ENCODE results near the gene NHS. TPM values are rescaled to one million over a fixed set of nuclear protein-coding genes. Genes with fewer than 3 reads are reported as not detected.
A peak's percentile ranks its signal among the peaks of the same experiment; 100 is the strongest.

NHS gene
- total RNA-seq, 1 donor from 2014 or later: 1.0 TPM

DNA sequence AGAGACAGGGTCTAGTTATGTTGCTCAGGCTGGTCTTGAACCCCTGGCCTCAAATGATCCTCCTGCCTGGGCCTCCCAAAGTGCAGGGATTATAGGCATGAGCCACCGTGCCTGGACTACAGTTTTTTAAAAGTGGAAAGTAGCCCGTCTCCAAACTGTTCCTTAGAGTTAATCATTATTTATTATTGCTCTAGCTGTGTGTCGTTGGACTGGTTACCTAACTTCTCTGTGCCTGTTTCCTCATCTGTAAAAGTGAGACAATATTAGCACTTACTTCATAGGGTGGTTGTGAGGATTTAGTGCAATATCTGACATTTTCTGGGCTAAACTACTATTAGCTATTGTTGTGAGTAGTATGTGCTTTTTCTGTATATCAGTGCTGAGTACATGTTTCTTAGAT, 210.0 kb downstream of the NHS start:
- Histone ChIP-seq H3K27ac (ENCODE audit: low read depth, low read length) (no peak overlapping the region), H3K9ac (ENCODE audit: low read depth in 1 of 3, low read length in 3 of 3) (no peak overlapping the region), H3K4me1 (ENCODE audit: control insufficient read depth in 3 of 3, insufficient read depth in 3 of 3, low read length in 3 of 3) (peaks cover 6 to 10% (median 7%) of the 10 kb centered on the region in 3 donors), H3K27me3 (ENCODE audit: control insufficient read depth in 3 of 3, insufficient read depth in 3 of 3, low read length in 3 of 3) (no peaks in the 10 kb centered on the region), H3K36me3 (ENCODE audit: control insufficient read depth in 3 of 3, insufficient read depth in 3 of 3, low read length in 3 of 3) (no peaks in the 10 kb centered on the region), H3K4me3 (ENCODE audit: low read length in 3 of 3) (no peak overlapping the region), H3K9me3 (ENCODE audit: control insufficient read depth in 3 of 3, low read length in 3 of 3) (no peaks in the 10 kb centered on the region)

DNA sequence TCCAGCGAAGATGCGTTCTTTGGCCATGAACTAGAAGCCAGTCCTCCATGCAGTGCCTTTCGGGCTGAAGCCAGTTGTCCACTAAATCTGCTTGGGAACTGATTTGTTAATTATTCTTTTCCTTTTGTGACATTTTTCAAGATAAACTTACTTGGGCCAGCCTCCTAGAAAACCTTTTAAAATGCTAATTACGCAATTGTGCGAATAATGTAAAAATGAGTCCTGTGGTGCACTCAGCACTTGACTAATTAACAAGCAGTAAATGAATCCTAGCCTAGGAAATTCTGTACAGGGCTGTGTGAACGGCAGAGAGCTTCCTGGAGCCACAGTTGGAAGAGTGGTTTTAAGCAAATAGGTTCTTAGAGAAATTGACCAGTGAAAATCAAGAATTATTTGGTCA, 212.4 kb downstream of the NHS start:
- no peak overlapping the region for H3K9ac ChIP-seq (ENCODE audit: low read depth in 1 of 3, low read length in 3 of 3)
- no peaks in the 10 kb centered on the region for H3K36me3 ChIP-seq (ENCODE audit: control insufficient read depth in 3 of 3, insufficient read depth in 3 of 3, low read length in 3 of 3)
- H3K27me3 ChIP-seq (ENCODE audit: control insufficient read depth in 3 of 3, insufficient read depth in 3 of 3, low read length in 3 of 3): no peaks in the 10 kb centered on the region
- H3K4me3 ChIP-seq (ENCODE audit: low read length in 3 of 3): no peak overlapping the region
- H3K9me3 ChIP-seq (ENCODE audit: control insufficient read depth in 3 of 3, low read length in 3 of 3): no peaks in the 10 kb centered on the region
- peaks cover 2 to 4% (median 4%) of the 10 kb centered on the region in 3 donors for H3K4me1 ChIP-seq (ENCODE audit: control insufficient read depth in 3 of 3, insufficient read depth in 3 of 3, low read length in 3 of 3)
- no peak overlapping the region for H3K27ac ChIP-seq (ENCODE audit: low read depth, low read length)

DNA sequence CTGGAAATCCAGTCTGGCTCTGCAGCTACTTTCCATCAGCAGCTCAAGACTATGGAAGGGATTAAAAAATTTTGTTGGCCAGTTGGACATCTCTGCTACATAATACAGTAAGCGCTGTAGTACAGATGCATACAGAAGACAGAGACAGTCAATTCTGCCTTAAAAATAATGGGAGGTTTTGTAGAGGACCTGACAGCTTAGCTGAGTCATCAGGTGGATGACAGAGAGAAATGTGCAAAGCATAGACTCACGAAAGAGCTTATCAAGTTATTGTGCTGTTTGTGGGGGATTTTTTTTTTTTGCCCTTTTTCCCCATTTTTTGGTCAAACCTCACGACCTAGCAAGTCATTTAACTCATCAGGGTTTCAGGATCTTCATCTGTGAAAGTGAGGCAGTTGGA, 213.3 kb downstream of the NHS start:
- no peaks in the 10 kb centered on the region for H3K9me3 ChIP-seq (ENCODE audit: control insufficient read depth in 3 of 3, low read length in 3 of 3)
- H3K27ac ChIP-seq (ENCODE audit: low read depth, low read length): no peak overlapping the region
- no peak overlapping the region for H3K9ac ChIP-seq (ENCODE audit: low read depth in 1 of 3, low read length in 3 of 3)
- H3K4me3 ChIP-seq (ENCODE audit: low read length in 3 of 3): no peak overlapping the region
- no peaks in the 10 kb centered on the region for H3K36me3 ChIP-seq (ENCODE audit: control insufficient read depth in 3 of 3, insufficient read depth in 3 of 3, low read length in 3 of 3)
- no peaks in the 10 kb centered on the region for H3K27me3 ChIP-seq (ENCODE audit: control insufficient read depth in 3 of 3, insufficient read depth in 3 of 3, low read length in 3 of 3)
- peaks cover 4 to 5% (median 4%) of the 10 kb centered on the region in 3 donors for H3K4me1 ChIP-seq (ENCODE audit: control insufficient read depth in 3 of 3, insufficient read depth in 3 of 3, low read length in 3 of 3)

DNA sequence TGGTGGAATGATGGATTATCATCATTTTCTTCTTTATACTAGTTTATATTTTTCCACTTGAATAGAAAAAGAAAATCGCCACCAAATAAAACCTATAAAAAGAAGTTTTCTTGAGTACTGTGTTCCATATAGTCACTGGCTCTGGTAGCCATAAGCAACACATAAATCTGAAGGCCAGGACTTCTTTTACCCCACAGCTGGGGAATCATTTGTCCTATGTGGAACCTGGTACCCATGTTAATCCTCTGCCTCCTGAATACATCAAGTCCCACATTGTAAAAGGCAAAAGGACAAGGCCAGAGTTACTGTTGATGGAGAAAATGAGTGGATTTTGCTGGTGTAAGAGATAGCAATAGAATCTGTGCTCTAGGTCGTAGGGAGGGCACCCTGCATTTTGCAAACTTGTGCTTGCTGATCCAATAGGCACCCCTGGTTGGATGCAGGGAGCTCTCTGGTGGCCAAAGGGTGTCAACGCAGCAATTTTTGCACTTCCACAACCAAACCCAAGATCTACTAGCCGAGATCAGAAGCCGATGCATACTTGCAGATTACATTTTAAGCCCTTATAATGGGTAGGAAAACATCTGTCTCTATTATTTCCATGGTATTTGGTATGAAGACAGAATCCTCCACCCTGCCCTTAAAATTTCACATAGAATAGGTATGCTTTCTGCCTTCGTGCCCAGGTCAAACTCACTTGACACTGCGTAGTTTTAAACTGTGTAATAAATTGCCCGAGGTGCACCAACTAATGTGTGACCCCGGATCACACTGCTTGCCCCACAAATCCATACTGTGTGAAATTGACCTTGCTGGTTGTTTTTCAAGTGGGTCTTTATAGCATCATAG, 216.1 kb downstream of the NHS start:
- peaks cover 4 to 5% (median 4%) of the 10 kb centered on the region in 3 donors for H3K4me1 ChIP-seq (ENCODE audit: control insufficient read depth in 3 of 3, insufficient read depth in 3 of 3, low read length in 3 of 3)
- peak overlapping the region in 2 of 3 donors; percentile 14 to 18 for H3K4me3 ChIP-seq (ENCODE audit: low read length in 3 of 3)
- no peaks in the 10 kb centered on the region for H3K36me3 ChIP-seq (ENCODE audit: control insufficient read depth in 3 of 3, insufficient read depth in 3 of 3, low read length in 3 of 3)
- H3K9me3 ChIP-seq (ENCODE audit: control insufficient read depth in 3 of 3, low read length in 3 of 3): no peaks in the 10 kb centered on the region
- H3K27ac ChIP-seq (ENCODE audit: low read depth, low read length): no peak overlapping the region
- H3K27me3 ChIP-seq (ENCODE audit: control insufficient read depth in 3 of 3, insufficient read depth in 3 of 3, low read length in 3 of 3): no peaks in the 10 kb centered on the region
- H3K9ac ChIP-seq (ENCODE audit: low read depth in 1 of 3, low read length in 3 of 3): peak overlapping the region in 1 of 3 donors; percentile 25

DNA sequence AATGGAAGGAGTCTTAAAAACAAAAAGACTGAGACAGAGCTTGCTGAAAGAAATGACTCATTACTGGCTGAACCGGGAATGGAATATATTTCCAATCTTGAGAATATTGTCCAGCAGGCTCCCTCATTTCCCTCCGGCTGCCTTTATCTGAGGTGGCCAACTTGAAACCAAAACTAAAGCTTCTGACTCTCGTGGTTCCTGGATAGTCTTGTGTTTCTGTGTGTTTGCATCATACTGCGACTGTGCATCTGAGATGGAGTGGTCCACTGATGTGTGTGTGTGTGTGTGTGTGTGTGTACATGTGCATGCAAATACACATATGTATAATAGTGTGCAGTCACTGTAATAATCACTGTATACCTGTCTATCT, 216.7 kb downstream of the NHS start:
- H3K36me3 ChIP-seq (ENCODE audit: control insufficient read depth in 3 of 3, insufficient read depth in 3 of 3, low read length in 3 of 3): no peaks in the 10 kb centered on the region
- no peak overlapping the region for H3K27ac ChIP-seq (ENCODE audit: low read depth, low read length)
- no peaks in the 10 kb centered on the region for H3K27me3 ChIP-seq (ENCODE audit: control insufficient read depth in 3 of 3, insufficient read depth in 3 of 3, low read length in 3 of 3)
- H3K4me1 ChIP-seq (ENCODE audit: control insufficient read depth in 3 of 3, insufficient read depth in 3 of 3, low read length in 3 of 3): peaks cover 4 to 8% (median 5%) of the 10 kb centered on the region in 3 donors
- peak overlapping the region in 2 of 3 donors; percentile 18 to 41 for H3K4me3 ChIP-seq (ENCODE audit: low read length in 3 of 3)
- H3K9ac ChIP-seq (ENCODE audit: low read depth in 1 of 3, low read length in 3 of 3): no peak overlapping the region
- H3K9me3 ChIP-seq (ENCODE audit: control insufficient read depth in 3 of 3, low read length in 3 of 3): no peaks in the 10 kb centered on the region

DNA sequence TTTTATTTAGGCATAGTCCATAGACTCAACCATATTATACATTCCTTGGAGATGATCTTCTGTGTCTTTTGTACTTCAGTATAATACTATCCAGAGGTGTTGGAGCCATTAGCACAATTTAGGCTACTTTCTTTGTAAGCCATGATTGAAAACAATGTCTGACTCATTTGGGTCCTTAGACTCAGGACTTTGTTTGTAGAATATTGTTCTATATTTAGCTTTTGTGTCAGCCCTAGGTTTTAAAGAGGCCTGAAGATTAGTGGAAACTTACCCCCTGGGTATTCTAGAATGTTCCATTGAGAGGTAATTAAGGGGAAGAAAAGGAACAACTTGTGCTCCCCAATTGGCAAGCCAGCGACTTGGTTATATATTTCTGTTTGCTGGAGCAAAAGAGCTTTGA, 217.1 kb downstream of the NHS start:
- Histone ChIP-seq H3K4me3 (ENCODE audit: low read length in 3 of 3) (peak overlapping the region in 1 of 3 donors; percentile 41), H3K27me3 (ENCODE audit: control insufficient read depth in 3 of 3, insufficient read depth in 3 of 3, low read length in 3 of 3) (no peaks in the 10 kb centered on the region), H3K36me3 (ENCODE audit: control insufficient read depth in 3 of 3, insufficient read depth in 3 of 3, low read length in 3 of 3) (no peaks in the 10 kb centered on the region), H3K4me1 (ENCODE audit: control insufficient read depth in 3 of 3, insufficient read depth in 3 of 3, low read length in 3 of 3) (peaks cover 4 to 8% (median 5%) of the 10 kb centered on the region in 3 donors), H3K9ac (ENCODE audit: low read depth in 1 of 3, low read length in 3 of 3) (no peak overlapping the region), H3K9me3 (ENCODE audit: control insufficient read depth in 3 of 3, low read length in 3 of 3) (no peaks in the 10 kb centered on the region), H3K27ac (ENCODE audit: low read depth, low read length) (no peak overlapping the region)

DNA sequence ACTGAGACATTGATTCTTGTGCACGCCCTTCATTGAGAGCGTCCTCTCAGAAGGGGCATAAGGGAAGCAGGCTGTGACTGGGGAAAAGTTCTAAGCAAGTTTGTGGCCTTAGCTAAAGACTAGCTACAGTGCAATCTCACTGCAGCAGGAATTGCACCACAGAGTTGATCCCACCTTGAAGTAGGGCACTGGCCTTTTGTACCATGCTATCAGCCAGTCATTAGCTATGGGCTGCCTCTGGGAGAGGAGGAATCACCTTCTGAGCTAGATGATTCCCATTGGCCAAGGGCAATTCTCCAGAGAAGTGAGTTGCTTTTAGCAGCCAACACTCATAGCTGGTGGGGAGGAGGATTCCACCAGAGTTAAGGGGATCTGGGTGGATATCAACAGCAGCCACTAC, 219.7 kb downstream of the NHS start:
- no peaks in the 10 kb centered on the region for H3K36me3 ChIP-seq (ENCODE audit: control insufficient read depth in 3 of 3, insufficient read depth in 3 of 3, low read length in 3 of 3)

DNA sequence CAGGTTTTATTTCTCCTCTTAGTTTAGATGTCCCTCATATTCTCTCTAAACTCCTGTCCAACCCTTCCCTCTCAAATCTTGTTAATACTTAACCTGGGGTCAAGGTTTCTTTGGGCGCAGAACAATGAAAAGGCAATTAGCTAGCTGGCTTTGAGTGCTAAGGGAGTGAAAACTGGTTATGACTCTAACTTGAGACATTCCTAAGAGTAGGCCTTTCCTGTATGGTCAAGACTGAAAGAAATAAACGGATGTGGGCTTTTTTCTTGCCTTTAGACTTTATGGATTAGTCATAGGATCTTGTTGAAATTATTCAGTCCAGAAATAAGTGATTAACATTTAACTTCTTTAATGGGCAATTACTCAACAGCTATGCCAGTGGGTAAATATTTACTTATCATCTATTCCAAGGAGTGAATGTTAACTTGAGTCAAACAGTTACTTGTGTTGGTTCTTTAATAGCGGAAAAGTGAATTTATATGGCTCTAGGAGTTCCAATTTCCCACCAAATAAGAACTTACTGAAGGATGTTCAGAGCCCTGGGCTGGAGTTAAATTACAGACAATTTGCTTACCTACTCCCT, 220.5 kb downstream of the NHS start:
- no peaks in the 10 kb centered on the region for H3K36me3 ChIP-seq (ENCODE audit: control insufficient read depth in 3 of 3, insufficient read depth in 3 of 3, low read length in 3 of 3)
- H3K27ac ChIP-seq (ENCODE audit: low read depth, low read length): no peak overlapping the region
- no peak overlapping the region for H3K4me3 ChIP-seq (ENCODE audit: low read length in 3 of 3)
- H3K4me1 ChIP-seq (ENCODE audit: control insufficient read depth in 3 of 3, insufficient read depth in 3 of 3, low read length in 3 of 3): peaks cover 4 to 8% (median 7%) of the 10 kb centered on the region in 3 donors
- H3K9me3 ChIP-seq (ENCODE audit: control insufficient read depth in 3 of 3, low read length in 3 of 3): no peaks in the 10 kb centered on the region
- H3K27me3 ChIP-seq (ENCODE audit: control insufficient read depth in 3 of 3, insufficient read depth in 3 of 3, low read length in 3 of 3): no peaks in the 10 kb centered on the region
- no peak overlapping the region for H3K9ac ChIP-seq (ENCODE audit: low read depth in 1 of 3, low read length in 3 of 3)

More for the DNA sequence above, 219.7 kb downstream of the NHS start:
- Histone ChIP-seq H3K27ac (ENCODE audit: low read depth, low read length) (no peak overlapping the region), H3K4me3 (ENCODE audit: low read length in 3 of 3) (no peak overlapping the region), H3K4me1 (ENCODE audit: control insufficient read depth in 3 of 3, insufficient read depth in 3 of 3, low read length in 3 of 3) (peaks cover 4 to 8% (median 7%) of the 10 kb centered on the region in 3 donors), H3K27me3 (ENCODE audit: control insufficient read depth in 3 of 3, insufficient read depth in 3 of 3, low read length in 3 of 3) (no peaks in the 10 kb centered on the region), H3K9me3 (ENCODE audit: control insufficient read depth in 3 of 3, low read length in 3 of 3) (no peaks in the 10 kb centered on the region), H3K9ac (ENCODE audit: low read depth in 1 of 3, low read length in 3 of 3) (no peak overlapping the region)

DNA sequence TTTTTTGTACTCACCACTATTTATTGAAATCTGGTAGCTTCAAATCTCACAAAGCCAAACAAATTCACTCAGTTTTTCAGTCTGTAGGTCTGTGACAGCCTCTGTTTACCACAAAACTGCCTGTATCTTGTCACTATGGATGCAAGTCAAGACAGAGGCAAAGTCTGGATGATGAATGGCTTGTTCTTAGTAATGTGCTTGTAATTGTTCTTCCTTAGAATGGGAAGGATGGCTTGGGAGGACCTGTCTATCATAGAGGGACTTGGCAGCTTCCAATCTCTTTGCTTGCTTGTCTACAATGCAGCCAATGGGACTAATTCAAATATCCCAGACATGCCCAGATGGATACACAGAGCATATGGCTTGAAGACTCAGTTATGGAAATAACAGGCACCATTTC, 221.1 kb downstream of the NHS start:
- no peaks in the 10 kb centered on the region for H3K27me3 ChIP-seq (ENCODE audit: control insufficient read depth in 3 of 3, insufficient read depth in 3 of 3, low read length in 3 of 3)
- no peaks in the 10 kb centered on the region for H3K36me3 ChIP-seq (ENCODE audit: control insufficient read depth in 3 of 3, insufficient read depth in 3 of 3, low read length in 3 of 3)
- no peak overlapping the region for H3K9ac ChIP-seq (ENCODE audit: low read depth in 1 of 3, low read length in 3 of 3)
- no peaks in the 10 kb centered on the region for H3K9me3 ChIP-seq (ENCODE audit: control insufficient read depth in 3 of 3, low read length in 3 of 3)
- H3K27ac ChIP-seq (ENCODE audit: low read depth, low read length): no peak overlapping the region
- H3K4me1 ChIP-seq (ENCODE audit: control insufficient read depth in 3 of 3, insufficient read depth in 3 of 3, low read length in 3 of 3): peaks cover 4 to 8% (median 7%) of the 10 kb centered on the region in 3 donors
- H3K4me3 ChIP-seq (ENCODE audit: low read length in 3 of 3): no peak overlapping the region

DNA sequence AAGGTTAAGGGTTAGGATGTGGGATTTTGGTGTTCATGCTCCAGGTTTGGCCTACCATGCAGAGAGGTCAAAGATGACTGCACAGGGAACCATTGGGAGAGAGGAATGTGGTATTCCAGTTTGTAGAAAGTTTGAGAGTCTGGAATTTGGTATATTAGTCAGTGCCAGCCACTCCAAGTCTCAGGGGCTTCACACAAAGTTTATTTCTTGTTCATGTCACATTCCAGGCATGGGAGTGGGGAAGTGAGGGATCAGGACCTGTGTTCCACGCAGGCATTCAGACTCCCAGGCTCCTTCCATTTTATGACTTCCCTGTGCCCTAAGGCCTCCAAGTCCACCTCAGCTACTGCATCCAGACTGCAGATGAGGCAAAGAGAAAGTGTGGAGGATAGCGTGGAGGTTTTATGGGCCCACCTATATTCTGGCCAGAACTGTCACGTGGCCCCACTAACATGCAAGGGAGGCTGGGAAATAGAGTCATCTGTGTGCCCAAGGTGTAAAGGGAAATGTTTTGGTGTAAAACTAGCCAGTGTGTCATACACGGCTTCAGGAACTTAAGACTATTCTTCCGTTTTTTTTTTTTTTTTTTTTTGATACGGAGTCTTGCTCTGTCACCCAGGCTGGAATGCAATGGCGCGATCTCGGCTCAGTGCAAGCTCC, 221.7 kb downstream of the NHS start:
- H3K9ac ChIP-seq (ENCODE audit: low read depth in 1 of 3, low read length in 3 of 3): no peak overlapping the region
- H3K36me3 ChIP-seq (ENCODE audit: control insufficient read depth in 3 of 3, insufficient read depth in 3 of 3, low read length in 3 of 3): no peaks in the 10 kb centered on the region
- H3K4me1 ChIP-seq (ENCODE audit: control insufficient read depth in 3 of 3, insufficient read depth in 3 of 3, low read length in 3 of 3): peaks cover 3 to 7% (median 6%) of the 10 kb centered on the region in 3 donors
- H3K4me3 ChIP-seq (ENCODE audit: low read length in 3 of 3): no peak overlapping the region
- no peaks in the 10 kb centered on the region for H3K9me3 ChIP-seq (ENCODE audit: control insufficient read depth in 3 of 3, low read length in 3 of 3)
- H3K27me3 ChIP-seq (ENCODE audit: control insufficient read depth in 3 of 3, insufficient read depth in 3 of 3, low read length in 3 of 3): no peaks in the 10 kb centered on the region
- H3K27ac ChIP-seq (ENCODE audit: low read depth, low read length): no peak overlapping the region
